Dermis microvascular lymphatic vessel endothelial cell (primary cell): ENCODE data around the gene CCNY. TPM values are rescaled to one million over a fixed set of nuclear protein-coding genes. Genes with fewer than 3 reads are reported as not detected.

Source experiments
- DNase-seq, 2 donors: peaks; one replicate each; pipeline versions ENCODE4 v3.0.0 to v3.0.0-alpha.2; 2010; ENCODE audit warnings: low read depth in 2 of 2
- total RNA-seq: library from RNA; depleted of rRNA; stranded (reverse); fragments of >200 nt; gene quantifications from 2 replicates; pipeline ENCODE4 v1.2.1, GENCODE V29; 2014

CCNY gene
- total RNA-seq, 1 donor from 2014 or later: 65.7 TPM

DNA sequence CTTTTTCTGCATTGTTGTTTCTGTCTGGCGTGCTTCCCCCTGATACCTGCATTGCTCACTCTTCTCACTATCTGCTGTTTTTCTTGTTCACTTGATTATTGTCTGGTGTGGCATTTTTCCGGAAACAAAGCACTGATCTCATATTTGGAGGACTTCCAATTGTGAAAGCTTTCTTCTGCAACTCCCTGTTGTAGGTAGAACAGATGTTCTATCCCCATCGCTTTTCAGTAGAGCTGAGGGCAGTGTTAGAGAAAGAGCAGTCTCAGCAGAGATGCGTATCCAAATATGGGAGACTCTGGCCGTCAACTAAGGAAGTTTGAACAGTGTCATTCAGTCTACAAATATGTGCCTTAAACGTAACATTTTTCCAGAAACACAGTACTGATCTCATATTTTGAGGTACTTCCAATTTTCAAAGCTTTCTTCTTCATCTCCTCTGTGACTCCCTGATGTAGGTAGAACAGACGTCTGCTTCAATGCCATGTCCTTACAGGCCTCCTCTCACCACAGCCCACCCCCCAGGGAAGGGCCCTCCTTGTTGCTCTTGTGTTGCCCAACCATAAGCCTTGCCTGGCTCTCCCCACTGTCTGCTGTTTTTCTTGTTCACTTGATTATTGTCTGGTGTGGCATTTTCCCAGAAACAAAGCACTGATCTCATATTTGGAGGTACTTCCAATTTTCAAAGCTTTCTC is 241.8 kb downstream of the CCNY start:
- DNase-seq: peak; percentile 65 to 85

GRCh38 chr10:35578618-35578956 is 242.3 kb downstream of the CCNY start:
- no peak for DNase-seq

DNA sequence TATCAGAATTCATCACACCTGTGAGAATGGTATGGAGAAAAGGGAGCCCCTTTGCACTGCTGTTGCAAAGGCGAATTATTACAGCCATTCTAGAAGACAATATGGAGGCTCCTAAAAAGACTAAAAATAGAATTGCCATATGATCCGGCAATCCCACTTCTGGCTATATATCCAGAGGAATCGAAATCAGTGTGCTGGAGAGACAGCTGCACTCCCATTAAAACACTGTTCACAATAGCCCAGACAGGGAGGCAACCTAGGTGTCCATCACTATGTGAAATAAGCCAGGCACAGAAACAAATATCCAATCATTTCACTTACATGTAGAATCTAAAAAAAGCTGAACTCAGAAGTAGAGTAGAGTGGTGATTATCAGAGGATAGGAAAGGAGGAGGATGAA is 242.8 kb downstream of the CCNY start:
- no peak for DNase-seq

DNA sequence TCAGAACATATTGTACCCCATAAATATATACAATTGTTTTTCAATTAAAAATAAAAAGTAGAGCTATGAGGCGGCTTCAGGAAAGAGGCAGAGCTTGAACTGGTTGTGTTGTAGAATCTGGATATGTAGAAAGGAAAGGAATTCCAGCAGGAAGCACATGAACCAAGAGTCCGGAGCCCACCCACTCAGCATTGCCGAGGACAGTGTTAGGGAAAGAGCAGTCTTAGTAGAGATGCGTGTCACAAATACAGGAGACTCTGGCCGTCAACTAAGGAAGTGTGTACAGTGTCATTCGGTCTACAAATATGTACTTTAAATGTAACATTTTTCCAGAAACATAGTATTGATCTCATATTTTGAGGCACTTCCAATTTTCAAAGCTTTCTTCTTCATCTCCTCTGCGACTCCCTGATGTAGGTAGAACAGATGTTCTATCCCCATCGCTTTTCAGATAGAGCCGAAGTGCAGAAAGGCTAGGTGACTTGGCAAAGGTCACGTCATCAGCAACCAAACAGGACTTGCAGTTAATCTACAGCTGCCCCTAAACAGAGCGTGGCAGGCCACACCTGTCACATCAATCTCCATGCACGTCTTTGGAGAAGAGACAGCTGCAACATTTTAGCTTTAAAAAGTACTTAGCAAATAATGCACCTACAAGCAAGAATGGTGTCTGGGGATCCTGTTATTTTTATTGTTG is 243.6 kb downstream of the CCNY start:
- no peak for DNase-seq

DNA sequence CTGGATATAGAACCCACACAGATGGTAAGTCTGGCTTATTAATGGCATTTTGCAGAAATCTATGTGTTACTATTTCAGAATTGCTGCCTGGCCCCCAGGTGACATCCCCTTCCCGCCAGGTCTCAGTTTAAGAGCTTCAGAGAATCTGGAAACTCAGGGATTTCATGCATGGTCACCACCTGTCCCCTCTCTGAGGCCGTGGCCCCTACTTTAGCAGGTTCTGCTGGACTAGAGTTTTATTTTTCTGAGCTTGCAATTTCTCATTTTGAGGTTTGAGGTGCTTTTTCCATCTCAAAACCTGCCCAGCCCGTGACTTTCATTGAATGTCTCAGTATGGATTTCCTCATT is 244.1 kb downstream of the CCNY start:
- no peak for DNase-seq

DNA sequence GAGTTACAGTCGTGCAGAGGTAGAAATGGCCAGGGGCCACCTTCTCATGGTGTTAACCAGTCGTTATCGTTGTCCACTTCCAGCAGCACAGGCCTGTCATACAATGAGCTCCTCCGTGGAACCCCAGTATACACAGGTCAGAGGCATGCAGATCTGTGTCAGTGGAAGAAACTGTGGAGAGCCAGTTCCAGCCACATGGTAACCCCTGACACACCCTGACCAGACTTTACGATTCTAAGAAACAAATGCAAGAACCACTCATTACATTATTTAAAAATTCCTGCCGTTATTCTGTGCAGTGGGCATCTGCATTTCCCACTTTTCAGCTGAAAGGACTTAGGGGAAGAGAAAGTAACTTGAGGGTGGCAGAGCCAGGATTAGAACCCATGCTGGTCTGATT is 245.3 kb downstream of the CCNY start:
- DNase-seq: no peak

- no peak for DNase-seq
These were observed 248.6 kb downstream of the CCNY start for GRCh38 chr10:35584946-35585345.

GRCh38 chr10:35585356-35585755 is 249.0 kb downstream of the CCNY start:
- no peak for DNase-seq

DNA sequence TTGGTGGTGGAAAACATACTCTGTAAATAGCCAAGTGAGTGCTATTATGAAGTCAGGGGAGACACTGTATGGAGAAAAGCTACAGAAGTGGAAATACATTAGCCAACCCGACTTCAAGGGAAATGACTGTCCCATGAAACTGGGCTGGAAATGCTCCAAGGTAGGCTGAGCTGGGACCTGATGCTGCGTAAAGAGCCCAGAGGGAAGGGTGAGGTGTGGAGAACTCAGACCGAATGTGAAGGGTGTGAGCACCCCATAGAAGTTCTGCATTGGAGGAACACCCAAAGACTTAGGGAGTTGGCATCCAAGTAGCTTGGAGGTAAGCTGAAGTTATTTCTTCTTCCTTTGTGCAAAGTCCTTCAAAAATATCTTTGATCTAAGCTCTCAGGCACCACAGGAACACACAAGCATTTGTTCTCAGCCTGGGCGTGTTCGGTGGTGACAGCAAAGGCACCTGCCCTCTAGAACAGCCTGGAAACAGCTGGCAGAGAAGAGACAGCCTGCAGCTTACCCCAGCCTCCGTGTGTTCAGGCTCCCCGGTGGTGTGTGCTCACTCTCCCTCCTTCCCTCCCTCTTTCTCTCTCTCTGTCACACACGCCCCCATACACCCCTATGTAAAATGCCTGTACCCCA is 249.7 kb downstream of the CCNY start:
- DNase-seq: no peak

GRCh38 chr10:35588836-35589235 is 252.5 kb downstream of the CCNY start:
- DNase-seq: no peak

- DNase-seq: no peak
These were observed 256.1 kb downstream of the CCNY start for GRCh38 chr10:35592441-35592840.

- DNase-seq: no peak
These were observed 258.1 kb downstream of the CCNY start for GRCh38 chr10:35594115-35595079.

GRCh38 chr10:35595106-35595505 is 258.8 kb downstream of the CCNY start:
- DNase-seq: no peak

GRCh38 chr10:35598379-35598778 is 262.1 kb downstream of the CCNY start:
- peak in 1 of 2 donors; percentile 22 for DNase-seq

GRCh38 chr10:35600193-35600592 is 263.9 kb downstream of the CCNY start:
- DNase-seq: no peak

DNA sequence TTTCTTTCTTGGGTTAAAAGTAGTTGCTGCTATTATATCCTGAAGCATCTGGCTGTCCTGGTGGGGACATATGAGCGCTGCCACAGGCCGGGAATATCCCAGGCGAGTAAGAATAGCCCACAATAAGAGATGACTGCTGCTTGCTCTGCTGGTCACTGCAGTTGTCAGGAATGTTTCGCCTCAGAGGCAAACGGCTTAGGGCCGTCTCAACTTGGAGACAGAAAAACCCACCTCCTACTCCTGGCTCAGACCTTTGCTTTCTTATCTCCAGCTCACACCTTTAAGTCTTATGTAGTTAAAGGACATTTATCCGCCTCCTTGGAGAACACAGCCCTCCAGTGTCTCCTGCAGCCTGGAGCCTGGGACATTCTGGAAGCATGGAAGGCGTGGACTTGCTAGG is 268.9 kb downstream of the CCNY start, which contains the start of gene GJD4:
TSS of gene GJD4 (plus strand) at position 151 of the 400 bp plus-strand sequence. CDS start at position 378, 227 bp downstream.
- DNase-seq: no peak

- DNase-seq: peak; percentile 18 to 32
These were observed 270.1 kb downstream of the CCNY start for GRCh38 chr10:35606430-35606829.

- no peak for DNase-seq
These were observed 271.4 kb downstream of the CCNY start for GRCh38 chr10:35607475-35608327.

DNA sequence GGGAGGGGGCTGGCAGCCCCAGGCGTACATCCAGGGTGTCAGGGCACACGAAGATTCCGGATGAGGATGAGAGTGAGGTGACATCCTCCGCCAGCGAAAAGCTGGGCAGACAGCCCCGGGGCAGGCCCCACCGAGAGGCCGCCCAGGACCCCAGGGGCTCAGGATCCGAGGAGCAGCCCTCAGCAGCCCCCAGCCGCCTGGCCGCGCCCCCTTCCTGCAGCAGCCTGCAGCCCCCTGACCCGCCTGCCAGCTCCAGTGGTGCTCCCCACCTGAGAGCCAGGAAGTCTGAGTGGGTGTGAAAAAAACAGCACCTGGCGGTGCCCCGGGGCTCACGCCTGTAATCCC is 272.0 kb downstream of the CCNY start:
- no peak for DNase-seq

- DNase-seq: no peak
These were observed 275.4 kb downstream of the CCNY start for GRCh38 chr10:35611750-35612149.
